AG09319 (cell line): ENCODE results near the gene AIFM1.

Experiments used
- DNase-seq: peaks from one replicate; pipeline ENCODE4 v3.0.0-alpha.2; 2010; ENCODE audit warnings: low read depth; ENCODE audit errors: extremely low read depth
- TF ChIP-seq, protein P1 (sequence below): IDR thresholded peaks from 2 replicates; pipeline ENCODE4 v1.5.1; 2011; ENCODE audit warnings: low read depth, mild to moderate bottlenecking, inconsistent platforms, low read length, moderate library complexity

The AIFM1 gene

DNA sequence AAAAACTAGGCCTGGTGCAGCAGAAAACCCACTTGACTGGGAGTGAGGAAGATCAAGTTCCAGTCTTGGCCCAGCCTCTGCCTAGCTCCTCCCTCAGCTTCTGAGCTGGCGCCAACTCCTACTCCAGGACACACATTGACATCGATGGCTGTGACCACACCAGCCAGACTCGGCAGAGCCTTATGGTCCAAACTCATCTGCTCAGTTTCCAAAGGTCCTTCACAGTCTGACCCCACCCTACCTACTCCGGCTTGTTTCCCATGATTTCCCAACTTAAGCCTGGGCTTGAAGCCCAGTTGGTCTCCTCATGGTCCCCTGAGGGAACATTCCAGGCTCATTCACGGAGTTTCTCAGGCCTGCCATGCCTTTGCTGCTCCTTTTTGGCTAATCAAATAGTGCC, 65.5 kb downstream of the AIFM1 start:
- TF ChIP-seq, protein P1, sequence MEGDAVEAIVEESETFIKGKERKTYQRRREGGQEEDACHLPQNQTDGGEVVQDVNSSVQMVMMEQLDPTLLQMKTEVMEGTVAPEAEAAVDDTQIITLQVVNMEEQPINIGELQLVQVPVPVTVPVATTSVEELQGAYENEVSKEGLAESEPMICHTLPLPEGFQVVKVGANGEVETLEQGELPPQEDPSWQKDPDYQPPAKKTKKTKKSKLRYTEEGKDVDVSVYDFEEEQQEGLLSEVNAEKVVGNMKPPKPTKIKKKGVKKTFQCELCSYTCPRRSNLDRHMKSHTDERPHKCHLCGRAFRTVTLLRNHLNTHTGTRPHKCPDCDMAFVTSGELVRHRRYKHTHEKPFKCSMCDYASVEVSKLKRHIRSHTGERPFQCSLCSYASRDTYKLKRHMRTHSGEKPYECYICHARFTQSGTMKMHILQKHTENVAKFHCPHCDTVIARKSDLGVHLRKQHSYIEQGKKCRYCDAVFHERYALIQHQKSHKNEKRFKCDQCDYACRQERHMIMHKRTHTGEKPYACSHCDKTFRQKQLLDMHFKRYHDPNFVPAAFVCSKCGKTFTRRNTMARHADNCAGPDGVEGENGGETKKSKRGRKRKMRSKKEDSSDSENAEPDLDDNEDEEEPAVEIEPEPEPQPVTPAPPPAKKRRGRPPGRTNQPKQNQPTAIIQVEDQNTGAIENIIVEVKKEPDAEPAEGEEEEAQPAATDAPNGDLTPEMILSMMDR = no peak
- DNase-seq = peak; percentile 88

DNA sequence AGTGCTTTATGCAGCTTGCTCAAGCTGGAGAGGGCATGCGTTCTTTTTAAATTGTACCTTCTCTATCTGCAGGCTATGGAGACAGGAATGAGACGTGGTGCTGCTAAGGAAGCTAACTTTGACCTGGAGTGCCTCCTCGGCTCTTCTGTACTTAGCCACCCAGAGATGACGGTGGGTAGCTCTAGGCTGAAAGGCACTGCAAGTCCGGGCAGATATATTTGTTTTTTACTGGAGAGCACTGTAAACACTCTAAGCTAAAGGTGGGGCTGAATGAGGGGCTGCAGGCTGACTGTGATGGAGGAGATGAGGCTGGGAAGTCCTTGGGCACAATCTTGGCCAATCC, 67.5 kb downstream of the AIFM1 start:
- TF ChIP-seq, protein P1 = no peak
- no peak for DNase-seq

DNA sequence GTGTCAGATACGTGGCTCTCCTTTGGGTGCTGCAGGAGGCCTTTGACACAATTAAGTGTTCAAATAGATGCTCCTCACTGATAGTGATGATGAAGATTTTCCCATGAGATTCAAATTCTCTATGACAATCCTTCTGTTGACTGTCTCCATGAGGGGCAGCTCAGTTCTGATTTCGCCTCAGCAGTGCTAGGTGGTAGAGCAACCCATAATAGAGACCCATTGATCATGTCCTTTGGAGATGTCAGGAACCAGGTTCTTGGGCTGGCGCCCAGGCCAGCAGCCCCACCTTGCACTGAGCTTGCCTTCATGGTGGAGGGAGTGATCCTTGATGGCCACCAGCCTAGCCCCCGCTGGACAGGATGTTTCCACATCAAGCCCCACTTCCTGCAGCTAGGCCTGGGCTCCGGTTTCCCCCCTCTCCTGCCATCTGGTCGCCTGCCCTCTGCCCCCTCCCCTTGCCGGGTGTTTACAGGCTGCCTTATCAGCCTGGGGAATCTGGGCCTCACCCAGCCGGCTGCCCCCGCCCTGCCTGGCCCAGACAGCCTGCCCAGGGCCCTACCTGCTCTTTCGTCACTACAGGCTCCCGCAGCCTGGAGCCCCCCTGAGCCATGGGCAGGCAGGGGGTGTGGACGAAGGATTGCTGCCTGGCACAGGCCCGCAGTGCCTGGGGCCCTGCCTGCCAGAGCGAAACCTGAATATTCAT, 68.0 kb downstream of the AIFM1 start:
- no peak for DNase-seq

DNA sequence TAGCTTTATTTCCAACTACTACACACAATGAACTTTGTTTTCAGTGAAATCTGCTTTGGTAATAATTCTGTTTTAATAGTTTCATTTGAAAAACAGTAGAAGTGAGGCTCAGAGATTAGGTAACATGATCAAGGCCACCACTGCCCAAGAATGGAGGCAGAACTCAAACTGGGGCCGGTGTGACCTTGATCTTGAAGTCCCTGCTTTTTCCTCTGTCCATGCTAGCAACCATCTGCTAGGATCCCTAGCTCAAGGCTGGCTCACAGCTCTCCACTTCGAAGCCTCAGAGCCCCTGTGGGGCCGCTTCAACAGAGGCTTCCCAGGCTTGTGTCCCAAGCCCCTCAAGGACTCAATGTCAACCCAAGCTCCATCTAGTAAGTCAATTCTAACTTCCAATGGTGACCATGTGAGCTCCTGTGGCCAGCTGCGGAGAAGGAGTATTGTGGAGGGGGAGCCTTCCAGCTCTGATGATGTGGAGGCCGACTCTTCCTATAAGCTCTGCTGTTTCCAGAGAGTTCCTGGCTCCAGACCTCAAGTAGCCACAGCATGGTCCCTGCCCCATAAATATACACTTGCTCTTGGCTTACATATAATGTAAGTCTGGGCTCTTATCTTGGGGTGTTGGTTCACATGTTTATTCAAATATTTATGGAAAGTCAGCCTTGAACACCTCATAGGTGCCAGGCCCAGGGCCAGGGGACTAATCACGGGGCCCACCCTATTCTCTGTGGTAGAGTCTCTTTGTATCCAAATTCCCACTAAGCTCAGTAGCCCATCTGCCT, 70.2 kb downstream of the AIFM1 start:
- TF ChIP-seq, protein P1 = no peak
- no peak for DNase-seq

More for the DNA sequence above, 68.0 kb downstream of the AIFM1 start:
- TF ChIP-seq, protein P1 = no peak

DNA sequence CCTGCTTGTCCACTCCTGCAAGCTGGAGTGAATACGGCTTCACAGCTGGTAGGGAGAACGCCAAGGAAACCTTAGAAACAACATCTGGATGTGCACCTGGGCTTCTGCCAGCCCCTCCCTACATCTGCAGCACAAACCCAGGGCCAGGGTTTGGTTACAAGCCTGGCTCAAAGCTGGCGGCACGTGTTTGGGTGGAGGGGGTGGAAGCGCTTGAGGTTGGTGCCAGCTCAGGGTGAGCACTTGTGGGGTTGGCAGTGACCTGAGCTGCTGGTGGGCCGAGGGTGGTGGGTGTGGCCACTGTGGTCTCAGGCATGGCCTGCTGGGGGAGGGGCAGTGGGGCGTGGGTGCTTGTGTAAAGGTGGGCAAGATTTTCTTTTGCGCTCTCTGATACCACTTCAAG, 70.9 kb downstream of the AIFM1 start:
- DNase-seq = no peak
- TF ChIP-seq, protein P1 = no peak

DNA sequence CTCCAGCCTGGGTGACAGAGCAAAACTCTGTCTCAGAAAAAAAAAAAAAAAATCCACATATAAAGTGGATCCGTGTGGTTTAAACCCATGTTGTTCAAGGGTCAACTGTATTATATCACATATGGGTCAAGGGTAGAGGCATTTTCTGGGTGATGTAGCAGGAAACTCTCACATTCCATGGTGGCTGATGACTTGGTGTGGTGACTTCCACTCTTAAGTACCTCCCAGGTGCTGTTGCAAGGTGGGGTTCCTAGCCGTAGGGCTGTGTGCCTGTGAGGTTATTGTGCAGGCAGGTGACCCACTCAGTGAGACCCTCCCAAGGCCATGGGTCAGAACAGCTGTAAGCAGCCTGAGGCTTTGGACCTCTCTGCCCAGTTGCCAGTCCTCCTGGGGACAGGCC, 72.4 kb downstream of the AIFM1 start:
- TF ChIP-seq, protein P1 = no peak
- DNase-seq = no peak

DNA sequence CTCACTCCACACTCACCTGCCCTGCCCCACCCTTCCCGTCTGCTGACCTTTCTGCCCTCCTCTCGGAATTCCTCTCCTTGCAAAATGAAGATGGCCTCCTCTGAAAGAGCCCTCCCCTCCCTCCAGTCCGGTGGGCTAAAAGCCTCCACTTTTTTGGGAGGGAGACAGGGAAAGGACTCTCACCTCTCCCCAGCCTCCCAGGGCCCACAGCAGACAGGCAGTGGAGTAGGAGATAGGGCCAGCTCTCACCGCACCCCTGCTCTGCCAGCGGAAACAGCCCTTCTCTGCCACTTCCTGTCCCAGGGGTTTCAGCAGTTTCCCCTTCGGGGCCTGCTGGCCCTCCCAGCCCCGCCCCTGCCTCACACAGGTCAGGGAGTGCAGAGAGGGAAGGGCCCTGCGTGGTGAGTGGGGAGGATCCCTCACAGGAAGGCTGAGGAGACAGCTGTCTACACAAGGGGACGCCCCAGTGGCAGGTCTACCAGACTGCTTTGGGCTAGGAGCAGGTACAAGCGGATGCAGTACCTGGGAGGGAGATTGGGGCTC, 73.6 kb downstream of the AIFM1 start:
- no peak for DNase-seq
- TF ChIP-seq, protein P1 = no peak
